NCI-H446 (cell line): ENCODE results near the gene TFEB.

Source experiments
- DNase-seq, 2 experiments: peaks; one replicate each; lab custom pipeline; 2025; lab: John Stamatoyannopoulos, UW

TFEB gene

GRCh38 chr6:41723530-41724227, 11.7 kb downstream of the TFEB start:
- DNase-seq: no peak

GRCh38 chr6:41722969-41723529, 12.4 kb downstream of the TFEB start:
- no peak for DNase-seq

GRCh38 chr6:41721414-41721813, 14.0 kb downstream of the TFEB start:
- no peak for DNase-seq

- no peak for DNase-seq
These were observed 14.6 kb downstream of the TFEB start for GRCh38 chr6:41720783-41721182.

GRCh38 chr6:41720262-41720620, 15.2 kb downstream of the TFEB start:
- no peak for DNase-seq

GRCh38 chr6:41719436-41720261, 15.8 kb downstream of the TFEB start:
- no peak for DNase-seq

GRCh38 chr6:41718828-41719227, 16.6 kb downstream of the TFEB start:
- no peak for DNase-seq

- DNase-seq: no peak
These were observed 18.0 kb downstream of the TFEB start for GRCh38 chr6:41717392-41717736.

- DNase-seq: no peak
These were observed 18.7 kb downstream of the TFEB start for GRCh38 chr6:41716516-41717391.

- no peak for DNase-seq
These were observed 19.5 kb downstream of the TFEB start for GRCh38 chr6:41715795-41716515.

- no peak for DNase-seq
These were observed 20.7 kb downstream of the TFEB start for GRCh38 chr6:41714556-41715273.

- no peak for DNase-seq
These were observed 21.6 kb downstream of the TFEB start for GRCh38 chr6:41713650-41714291.

- DNase-seq: peak in 1 of 2 experiments; percentile 41
These were observed 22.2 kb downstream of the TFEB start for GRCh38 chr6:41713159-41713649.

- peak; percentile 39 to 63 for DNase-seq
These were observed 22.7 kb downstream of the TFEB start for GRCh38 chr6:41712651-41713103.

- no peak for DNase-seq
These were observed 23.9 kb downstream of the TFEB start for GRCh38 chr6:41711323-41712038.

GRCh38 chr6:41709375-41709774, 26.0 kb downstream of the TFEB start:
- DNase-seq: no peak

GRCh38 chr6:41708856-41709255, 26.6 kb downstream of the TFEB start:
- DNase-seq: no peak

- DNase-seq: no peak
These were observed 27.7 kb downstream of the TFEB start for GRCh38 chr6:41707565-41708200.
